GM12891 (cell line): ENCODE data around the gene PHACTR3.

ENCODE experiments used
- POLR2A ChIP-seq: IDR thresholded peaks from 2 replicates; pipeline ENCODE4 v1.6.1; 2011; ENCODE audit warnings: low read depth, low read length, control low read depth
- POLR2AphosphoS5 ChIP-seq: IDR thresholded peaks from 2 replicates; pipeline ENCODE4 v1.6.1; 2011; ENCODE audit warnings: low read depth, low read length, control low read depth
- SPI1 ChIP-seq: IDR thresholded peaks from 2 replicates; pipeline ENCODE4 v1.6.1; 2011; ENCODE audit warnings: low read depth, low read length, control low read depth
- TAF1 ChIP-seq: IDR thresholded peaks from 2 replicates; pipeline ENCODE4 v1.6.1; 2011; ENCODE audit warnings: low read depth, low read length, control low read depth

GRCh38 chr20:59781226-59781625 lies 176.9 kb downstream of the PHACTR3 start:
- TF ChIP-seq POLR2A (no peak), TAF1 (no peak), POLR2AphosphoS5 (no peak), SPI1 (no peak)
